Liver (tissue), 9 donors: Measurements from ENCODE around the gene RANBP3. TPM values are rescaled to one million over a fixed set of nuclear protein-coding genes. Genes with fewer than 3 reads are reported as not detected.

Source experiments
- DNase-seq: peaks from one replicate; pipeline ENCODE4 v3.0.0-alpha.2; 2017; ENCODE audit warnings: low spot score
- H3K27ac ChIP-seq, 2 donors: one replicate each; pipeline ENCODE4 v1.7.0; 2013; ENCODE audit warnings: inconsistent platforms in 2 of 2, low read length in 2 of 2, control low read depth in 1 of 2, low read depth in 1 of 2, mild to moderate bottlenecking in 1 of 2
- H3K27me3 ChIP-seq, 4 donors: one replicate each; pipeline versions ENCODE4 v1.6.1 to v1.7.0; 2013; ENCODE audit warnings: low read length in 3 of 4, inconsistent platforms in 1 of 4, mild to moderate bottlenecking in 1 of 4, moderate library complexity in 1 of 4; ENCODE audit not compliant: control insufficient read depth in 4 of 4, insufficient read depth in 4 of 4
- H3K36me3 ChIP-seq, 4 donors: one replicate each; pipeline versions ENCODE4 v1.6.1 to v1.7.0; 2013; ENCODE audit warnings: low read length in 3 of 4, mild to moderate bottlenecking in 3 of 4, low read depth in 1 of 4, moderate library complexity in 1 of 4; ENCODE audit not compliant: control insufficient read depth in 4 of 4, insufficient read depth in 3 of 4
- H3K4me1 ChIP-seq, 4 donors: one replicate each; pipeline versions ENCODE4 v1.6.1 to v1.7.0; 2013; ENCODE audit warnings: low read length in 3 of 4, mild to moderate bottlenecking in 3 of 4, moderate library complexity in 1 of 4; ENCODE audit not compliant: control insufficient read depth in 4 of 4, insufficient read depth in 4 of 4
- H3K4me3 ChIP-seq, 3 donors: one replicate each; pipeline versions ENCODE4 v1.6.1 to v1.7.0; 2013; ENCODE audit warnings: low read length in 3 of 3, control low read depth in 1 of 3, low read depth in 1 of 3, mild to moderate bottlenecking in 1 of 3
- H3K9ac ChIP-seq, 2 donors: one replicate each; pipeline ENCODE4 v1.7.0; 2013; ENCODE audit warnings: low read length in 2 of 2, mild to moderate bottlenecking in 2 of 2, moderate library complexity in 2 of 2, control low read depth in 1 of 2, low read depth in 1 of 2
- H3K9me3 ChIP-seq, 4 donors: one replicate each; pipeline versions ENCODE4 v1.6.1 to v1.7.0; 2013; ENCODE audit warnings: low read length in 3 of 4; ENCODE audit not compliant: control insufficient read depth in 4 of 4
- ATF3 ChIP-seq: IDR thresholded peaks from 2 replicates; pipeline ENCODE4 v1.6.1; 2016; ENCODE audit warnings: antibody characterized with exemption
- CTCF ChIP-seq: fragments of 150-350 bp; IDR thresholded peaks from 2 replicates; pipeline ENCODE4 v1.5.1; 2017; ENCODE audit warnings: improper control_type of control experiment, low read depth, low read length; ENCODE audit not compliant: missing input control
- EGR1 ChIP-seq, 2 donors: IDR thresholded peaks; 2 replicates each; pipeline ENCODE4 v1.6.1; 2016 to 2018; ENCODE audit warnings: antibody characterized with exemption in 2 of 2, low read depth in 2 of 2
- FOXA1 ChIP-seq: IDR thresholded peaks from 2 replicates; pipeline ENCODE4 v1.6.1; 2016; ENCODE audit warnings: antibody characterized with exemption
- FOXA2 ChIP-seq: IDR thresholded peaks from 2 replicates; pipeline ENCODE4 v1.6.1; 2016; ENCODE audit warnings: antibody characterized with exemption
- GABPA ChIP-seq, 2 donors: IDR thresholded peaks in 1 of 2; conservative IDR thresholded peaks in 1 of 2; 2 replicates each; pipeline ENCODE4 v1.6.1; 2016; ENCODE audit warnings: antibody characterized with exemption in 2 of 2, mild to moderate bottlenecking in 1 of 2, moderate library complexity in 1 of 2
- HNF4A ChIP-seq, 2 donors: conservative IDR thresholded peaks; 2 replicates each; pipeline ENCODE4 v1.6.1; 2016; ENCODE audit warnings: antibody characterized with exemption in 2 of 2, mild to moderate bottlenecking in 2 of 2
- HNF4G ChIP-seq: IDR thresholded peaks from 2 replicates; pipeline ENCODE4 v1.6.1; 2016; ENCODE audit warnings: antibody characterized with exemption
- JUND ChIP-seq, 2 donors: IDR thresholded peaks; 2 replicates each; pipeline ENCODE4 v1.6.1; 2016; ENCODE audit warnings: antibody characterized with exemption in 2 of 2
- MAX ChIP-seq: IDR thresholded peaks from 2 replicates; pipeline ENCODE4 v1.6.1; 2016; ENCODE audit warnings: antibody characterized with exemption
- NR2F2 ChIP-seq: IDR thresholded peaks from 2 replicates; pipeline ENCODE4 v1.6.1; 2016; ENCODE audit warnings: antibody characterized with exemption
- RAD21 ChIP-seq, 2 donors: IDR thresholded peaks; 2 replicates each; pipeline ENCODE4 v1.6.1; 2016; ENCODE audit warnings: antibody characterized with exemption in 2 of 2, mild to moderate bottlenecking in 2 of 2
- RXRA ChIP-seq, 2 donors: IDR thresholded peaks; 2 replicates each; pipeline ENCODE4 v1.6.1; 2017 to 2018; ENCODE audit warnings: antibody characterized with exemption in 2 of 2, mild to moderate bottlenecking in 1 of 2
- SP1 ChIP-seq: IDR thresholded peaks from 2 replicates; pipeline ENCODE4 v1.6.1; 2018; ENCODE audit warnings: antibody characterized with exemption, mild to moderate bottlenecking
- TAF1 ChIP-seq: conservative IDR thresholded peaks from 2 replicates; pipeline ENCODE4 v1.6.1; 2016; ENCODE audit warnings: antibody characterized with exemption, mild to moderate bottlenecking
- YY1 ChIP-seq: IDR thresholded peaks from 2 replicates; pipeline ENCODE4 v1.6.1; 2016; ENCODE audit warnings: antibody characterized with exemption, mild to moderate bottlenecking
- ZBTB33 ChIP-seq: IDR thresholded peaks from 2 replicates; pipeline ENCODE4 v1.6.1; 2016; ENCODE audit warnings: antibody characterized with exemption
- WGBS: extraction: QIAGEN DNeasy Blood & Tissue Kit; methylation state at CpG from one replicate; pipeline ENCODE4 v1.1.7; 2013; 5-methylcytosine and 5-hydroxymethylcytosine counted together
- polyA plus RNA-seq, 2 donors: library from polyadenylated mRNA; stranded (reverse) in 1 of 2; unstranded in 1 of 2; fragments of 200-250 nt in 1 of 2; fragments of >200 nt in 1 of 2; fragmentation: Nextera tagmentation in 1 of 2; extraction: Ambion mirVana in 1 of 2; gene quantifications; one replicate each; pipeline versions ENCODE4 v1.2.1 to v1.2.3, GENCODE V29; 2013 to 2015
- total RNA-seq, 2 donors: library from RNA; depleted of rRNA; stranded (reverse); fragments of >200 nt; gene quantifications; one replicate each; pipeline ENCODE4 v1.2.3, GENCODE V29; 2014
- donor health status: healthy.
- donor health status: healthy.
- donor health status: healthy.
- donor health status: healthy.
- donor health status: healthy.

The RANBP3 gene
- total and polyA plus RNA-seq, 4 donors = 10.0 to 23.3 (median 20.7) TPM

- H3K9ac ChIP-seq = no peak overlapping the region
- no peaks in the 10 kb centered on the region for H3K4me1 ChIP-seq
- no peaks in the 10 kb centered on the region for H3K9me3 ChIP-seq
- H3K27me3 ChIP-seq = no peaks in the 10 kb centered on the region
- H3K27ac ChIP-seq = no peak overlapping the region
- DNase-seq = no peak
- no peak overlapping the region for H3K4me3 ChIP-seq
- no peaks in the 10 kb centered on the region for H3K36me3 ChIP-seq
- no peak for TF ChIP-seq TAF1
- no peak for TF ChIP-seq YY1
- TF ChIP-seq RXRA (IDR thresholded peaks at IDR 0.05) = no peak
- TF ChIP-seq RAD21 (IDR thresholded peaks at IDR 0.05) = no peak
- no peak for TF ChIP-seq FOXA1
- no peak for TF ChIP-seq HNF4A (conservative IDR thresholded peaks at IDR 0.05)
- no peak for TF ChIP-seq JUND (IDR thresholded peaks at IDR 0.05)
- 97% methylated on average over 26 of the region's 26 CpGs for WGBS
Measured at GRCh38 chr19:6002591-6002990, 24.7 kb upstream of the RANBP3 start.

GRCh38 chr19:6000228-6000847 lies 22.4 kb upstream of the RANBP3 start:
- Histone ChIP-seq H3K27me3 (no peaks in the 10 kb centered on the region), H3K36me3 (no peaks in the 10 kb centered on the region), H3K9ac (no peak overlapping the region), H3K4me1 (no peaks in the 10 kb centered on the region), H3K9me3 (no peaks in the 10 kb centered on the region), H3K27ac (no peak overlapping the region), H3K4me3 (no peak overlapping the region)
- TF ChIP-seq JUND (IDR thresholded peaks at IDR 0.05) (no peak), MAX (no peak), NR2F2 (no peak), HNF4A (conservative IDR thresholded peaks at IDR 0.05) (no peak)
- DNase-seq = no peak
- WGBS = 95% methylated on average over 7 of the region's 7 CpGs

- Histone ChIP-seq H3K9me3 (no peaks in the 10 kb centered on the region), H3K36me3 (no peaks in the 10 kb centered on the region), H3K4me3 (no peak overlapping the region), H3K9ac (no peak overlapping the region), H3K27me3 (no peaks in the 10 kb centered on the region), H3K27ac (no peak overlapping the region), H3K4me1 (no peaks in the 10 kb centered on the region)
- TF ChIP-seq RAD21 (IDR thresholded peaks at IDR 0.05) (no peak), ATF3 (no peak), EGR1 (IDR thresholded peaks at IDR 0.05; ENCODE audit: low read depth in 2 of 2) (no peak)
- 99% methylated on average over 6 of the region's 6 CpGs for WGBS
- DNase-seq = no peak
Measured at GRCh38 chr19:5999693-6000092, 21.8 kb upstream of the RANBP3 start.

- Histone ChIP-seq H3K4me3 (no peak overlapping the region), H3K9ac (no peak overlapping the region), H3K27me3 (no peaks in the 10 kb centered on the region), H3K27ac (no peak overlapping the region), H3K36me3 (no peaks in the 10 kb centered on the region), H3K4me1 (no peaks in the 10 kb centered on the region), H3K9me3 (no peaks in the 10 kb centered on the region)
- WGBS = 95% methylated on average over 17 of the region's 17 CpGs
- DNase-seq = no peak
- TF ChIP-seq NR2F2 (no peak), ATF3 (no peak), CTCF (no peak), FOXA2 (no peak), YY1 (no peak), FOXA1 (no peak), RAD21 (IDR thresholded peaks at IDR 0.05) (no peak), HNF4G (no peak), GABPA (IDR thresholded peaks at IDR 0.05 in 1 of 2, conservative IDR thresholded peaks at IDR 0.05 in 1 of 2) (no peak), MAX (no peak), EGR1 (IDR thresholded peaks at IDR 0.05; ENCODE audit: low read depth in 2 of 2) (no peak), ZBTB33 (no peak), RXRA (IDR thresholded peaks at IDR 0.05) (no peak), JUND (IDR thresholded peaks at IDR 0.05) (no peak), TAF1 (no peak), HNF4A (conservative IDR thresholded peaks at IDR 0.05) (no peak), SP1 (no peak)
Measured at GRCh38 chr19:5997371-5997770, 19.4 kb upstream of the RANBP3 start.
